ENCODE data around the gene GAS5. TPM values are rescaled to one million over a fixed set of nuclear protein-coding genes. Genes with fewer than 3 reads are reported as not detected.
A peak's percentile ranks its signal among the peaks of the same experiment; 100 is the strongest.
"Not testable (repeated sequence)": the region's sequence is repeated elsewhere in the genome, so short reads cannot be mapped to it uniquely, and the experiment has no call there.

Gene GAS5
- total RNA-seq, 2 donors from 2014 or later: 456 to 587 TPM

- H3K4me1 ChIP-seq (ENCODE audit: control insufficient read depth, insufficient read depth, low read length): no peaks in the 10 kb centered on the region
- no peaks in the 10 kb centered on the region for H3K9me3 ChIP-seq (ENCODE audit: control insufficient read depth, low read length)
- DNase-seq: no peak
- Mint-ChIP-seq H3K36me3 (ENCODE audit: low read depth) (peaks cover 57% of the 10 kb centered on the region), H3K27ac (peak overlapping the region; percentile 91), H3K4me3 (peak overlapping the region; percentile 96), H3K9me3 (no peaks in the 10 kb centered on the region), H3K4me1 (peaks cover 22% of the 10 kb centered on the region), H3K27me3 (ENCODE audit: insufficient read depth) (no peaks in the 10 kb centered on the region)
- peaks cover 59% of the 10 kb centered on the region for H3K36me3 ChIP-seq (ENCODE audit: control insufficient read depth, insufficient read depth, low read length)
- peak overlapping the region; percentile 99 for H3K4me3 ChIP-seq (ENCODE audit: low read length)
- no peak for TF ChIP-seq CTCF (conservative IDR thresholded peaks at IDR 0.05)
- peak overlapping the region; percentile 100 for H3K9ac ChIP-seq (ENCODE audit: extremely low read depth, low read length, poor library complexity, severe bottlenecking)
- H3K27me3 ChIP-seq (ENCODE audit: control insufficient read depth, insufficient read depth, low read length, poor library complexity, severe bottlenecking): no peaks in the 10 kb centered on the region
- 92 to 93% methylated on average over 3 to 5 of the region's 5 CpGs for WGBS, 2 experiments (ENCODE audit: insufficient coverage in 1 of 2, insufficient read length in 1 of 2)
- H3K27ac ChIP-seq (ENCODE audit: low read depth, low read length): no peak overlapping the region
Observed at GRCh38 chr1:173864179-173864867, 3.5 kb downstream of the GAS5 start.

- H3K9me3 ChIP-seq (ENCODE audit: control insufficient read depth, low read length): no peaks in the 10 kb centered on the region
- DNase-seq: no peak
- H3K27me3 ChIP-seq (ENCODE audit: control insufficient read depth, insufficient read depth, low read length, poor library complexity, severe bottlenecking): no peaks in the 10 kb centered on the region
- no peaks in the 10 kb centered on the region for H3K4me1 ChIP-seq (ENCODE audit: control insufficient read depth, insufficient read depth, low read length)
- H3K4me3 ChIP-seq (ENCODE audit: low read length): peak overlapping the region; percentile 99
- peak overlapping the region; percentile 35 for H3K27ac ChIP-seq (ENCODE audit: low read depth, low read length)
- Mint-ChIP-seq H3K4me3 (peak overlapping the region; percentile 96), H3K27me3 (ENCODE audit: insufficient read depth) (no peaks in the 10 kb centered on the region), H3K9me3 (no peaks in the 10 kb centered on the region), H3K27ac (peak overlapping the region; percentile 91), H3K4me1 (peaks cover 17% of the 10 kb centered on the region), H3K36me3 (ENCODE audit: low read depth) (peaks cover 59% of the 10 kb centered on the region)
- peaks cover 63% of the 10 kb centered on the region for H3K36me3 ChIP-seq (ENCODE audit: control insufficient read depth, insufficient read depth, low read length)
- H3K9ac ChIP-seq (ENCODE audit: extremely low read depth, low read length, poor library complexity, severe bottlenecking): peak overlapping the region; percentile 100
- TF ChIP-seq CTCF (conservative IDR thresholded peaks at IDR 0.05): no peak
Observed at GRCh38 chr1:173863224-173864161, 4.3 kb downstream of the GAS5 start.

DNA sequence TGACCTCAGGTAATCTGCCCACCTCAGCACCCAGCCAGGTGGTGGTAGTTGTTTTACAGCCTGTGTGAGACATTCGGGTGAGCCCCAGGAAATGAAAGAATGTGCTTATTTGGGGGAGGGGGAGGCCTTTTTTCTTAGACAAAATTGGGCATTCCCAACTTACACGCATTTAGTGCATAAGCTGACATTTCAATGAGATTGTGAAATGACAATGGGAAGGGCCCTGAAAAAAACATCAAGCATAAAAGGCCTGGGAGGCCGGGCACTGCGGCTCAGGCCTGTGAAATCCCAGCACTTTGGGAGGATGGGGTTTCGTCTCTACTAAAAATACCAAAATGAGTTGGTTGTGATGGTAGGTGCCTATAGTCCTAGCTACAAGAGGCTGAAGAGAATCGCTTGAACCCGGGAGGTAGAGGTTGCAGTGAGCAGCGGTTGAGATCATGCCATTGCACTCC lies 5.0 kb downstream of the GAS5 start:
- peaks cover 17% of the 10 kb centered on the region for H3K4me1 Mint-ChIP-seq
- no peaks in the 10 kb centered on the region for H3K9me3 ChIP-seq (ENCODE audit: control insufficient read depth, low read length)
- H3K9ac ChIP-seq (ENCODE audit: extremely low read depth, low read length, poor library complexity, severe bottlenecking): no peak overlapping the region
- H3K27ac ChIP-seq (ENCODE audit: low read depth, low read length): peak overlapping the region; percentile 35
- H3K27ac Mint-ChIP-seq: peak overlapping the region; percentile 91
- no peak overlapping the region for H3K4me3 Mint-ChIP-seq
- H3K36me3 ChIP-seq (ENCODE audit: control insufficient read depth, insufficient read depth, low read length): peaks cover 70% of the 10 kb centered on the region
- WGBS, 2 experiments (ENCODE audit: insufficient coverage in 1 of 2, insufficient read length in 1 of 2): 66 to 75% methylated on average over 8 of the region's 8 CpGs
- peaks cover 64% of the 10 kb centered on the region for H3K36me3 Mint-ChIP-seq (ENCODE audit: low read depth)
- H3K4me1 ChIP-seq (ENCODE audit: control insufficient read depth, insufficient read depth, low read length): no peaks in the 10 kb centered on the region
- peak; percentile 63 for DNase-seq
- no peaks in the 10 kb centered on the region for H3K9me3 Mint-ChIP-seq
- no peak overlapping the region for H3K4me3 ChIP-seq (ENCODE audit: low read length)
- no peaks in the 10 kb centered on the region for H3K27me3 ChIP-seq (ENCODE audit: control insufficient read depth, insufficient read depth, low read length, poor library complexity, severe bottlenecking)
- no peak for TF ChIP-seq CTCF (conservative IDR thresholded peaks at IDR 0.05)
- H3K27me3 Mint-ChIP-seq (ENCODE audit: insufficient read depth): no peaks in the 10 kb centered on the region

DNA sequence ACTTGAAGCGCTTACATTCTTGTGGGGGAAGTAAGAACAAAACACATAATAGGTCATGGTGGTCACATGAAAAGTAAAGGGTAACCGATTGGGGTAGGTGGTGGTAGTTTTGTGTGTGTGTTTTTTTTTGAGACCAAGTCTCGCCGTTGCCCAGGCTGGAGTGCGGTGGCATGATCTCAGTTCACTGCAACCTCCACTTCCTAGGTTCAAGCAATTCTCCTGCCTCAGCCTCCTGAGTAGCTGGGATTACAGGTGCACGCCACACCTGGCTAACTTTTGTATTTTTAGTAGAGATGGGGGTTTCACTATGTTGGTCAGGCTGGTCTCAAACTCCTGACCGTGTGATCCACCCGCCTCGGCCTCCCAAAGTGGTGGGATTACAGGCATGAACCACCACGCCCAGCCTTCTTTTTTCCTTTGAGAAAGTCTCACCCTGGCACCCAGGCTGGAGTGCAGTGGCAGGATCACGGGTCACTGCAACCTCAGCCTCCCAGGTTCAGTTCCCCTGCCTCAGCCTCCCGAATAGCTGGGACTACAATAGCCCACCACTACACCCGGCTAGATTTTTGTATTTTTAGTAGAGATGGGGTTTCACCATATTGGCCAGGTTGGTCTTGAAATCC lies 5.5 kb downstream of the GAS5 start:
- H3K9me3 ChIP-seq (ENCODE audit: control insufficient read depth, low read length); H3K27ac ChIP-seq (ENCODE audit: low read depth, low read length); H3K27me3 Mint-ChIP-seq (ENCODE audit: insufficient read depth); H3K4me3 ChIP-seq (ENCODE audit: low read length); H3K4me1 ChIP-seq (ENCODE audit: control insufficient read depth, insufficient read depth, low read length); H3K4me3 Mint-ChIP-seq; H3K27me3 ChIP-seq (ENCODE audit: control insufficient read depth, insufficient read depth, low read length, poor library complexity, severe bottlenecking); H3K9me3 Mint-ChIP-seq; H3K9ac ChIP-seq (ENCODE audit: extremely low read depth, low read length, poor library complexity, severe bottlenecking): not testable (repeated sequence)
- Mint-ChIP-seq H3K4me1 (peaks cover 17% of the 10 kb centered on the region), H3K36me3 (ENCODE audit: low read depth) (peaks cover 63% of the 10 kb centered on the region), H3K27ac (peak overlapping the region; percentile 91)
- 72 to 74% methylated on average over 8 to 13 of the region's 13 CpGs for WGBS, 2 experiments (ENCODE audit: insufficient coverage in 1 of 2, insufficient read length in 1 of 2)
- peak; percentile 77 for DNase-seq
- peaks cover 74% of the 10 kb centered on the region for H3K36me3 ChIP-seq (ENCODE audit: control insufficient read depth, insufficient read depth, low read length)

All from endodermal cell (in vitro differentiated cells).